Body of pancreas (tissue), 4 donors: ENCODE results near the gene SEMA3F.

Experiments used
- POLR2A ChIP-seq, 3 donors: fragments of 450-650 bp; IDR thresholded peaks; one replicate each; pipeline ENCODE4 v1.6.1; 2016; ENCODE audit warnings: antibody characterized with exemption in 3 of 3, mild to moderate bottlenecking in 2 of 3
- TF ChIP-seq, protein P1 (sequence below), 7 experiments: fragments of 450-650 bp in 4 of 7; fragments of 200-600 bp in 3 of 7; sonication (generic) in 3 of 7; IDR thresholded peaks; one replicate each; pipeline ENCODE4 v1.5.1; 2016 to 2019; ENCODE audit warnings: antibody characterized with exemption in 7 of 7

DNA sequence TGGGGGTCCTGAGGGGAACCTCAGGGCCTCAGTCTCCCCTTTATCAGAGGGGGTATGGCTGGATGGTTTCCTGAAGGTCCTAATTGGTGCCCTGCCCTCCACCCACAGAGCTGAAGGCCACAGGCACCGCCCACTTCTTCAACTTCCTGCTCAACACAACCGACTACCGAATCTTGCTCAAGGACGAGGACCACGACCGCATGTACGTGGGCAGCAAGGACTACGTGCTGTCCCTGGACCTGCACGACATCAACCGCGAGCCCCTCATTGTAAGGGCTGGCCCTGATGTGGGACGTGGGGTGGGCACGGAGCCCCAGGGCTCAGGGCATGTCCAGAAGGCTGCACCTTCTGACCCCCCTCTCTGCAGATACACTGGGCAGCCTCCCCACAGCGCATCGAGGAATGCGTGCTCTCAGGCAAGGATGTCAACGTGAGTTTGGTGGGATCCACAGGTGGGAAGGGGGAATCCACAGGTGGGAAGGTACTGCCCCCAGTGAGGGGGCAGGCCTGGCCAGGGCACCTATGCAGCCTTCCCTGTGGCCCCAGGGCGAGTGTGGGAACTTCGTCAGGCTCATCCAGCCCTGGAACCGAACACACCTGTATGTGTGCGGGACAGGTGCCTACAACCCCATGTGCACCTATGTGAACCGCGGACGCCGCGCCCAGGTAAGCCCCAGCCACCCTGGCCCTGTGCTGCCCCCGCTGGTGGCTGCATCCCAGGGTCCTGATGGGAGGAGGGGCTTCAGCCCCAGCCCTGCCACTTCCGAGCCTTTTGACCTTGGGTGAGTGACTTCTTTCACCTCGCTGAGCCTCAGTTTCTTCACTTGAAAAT is 18.8 kb downstream of the SEMA3F start:
- TF ChIP-seq, protein P1, sequence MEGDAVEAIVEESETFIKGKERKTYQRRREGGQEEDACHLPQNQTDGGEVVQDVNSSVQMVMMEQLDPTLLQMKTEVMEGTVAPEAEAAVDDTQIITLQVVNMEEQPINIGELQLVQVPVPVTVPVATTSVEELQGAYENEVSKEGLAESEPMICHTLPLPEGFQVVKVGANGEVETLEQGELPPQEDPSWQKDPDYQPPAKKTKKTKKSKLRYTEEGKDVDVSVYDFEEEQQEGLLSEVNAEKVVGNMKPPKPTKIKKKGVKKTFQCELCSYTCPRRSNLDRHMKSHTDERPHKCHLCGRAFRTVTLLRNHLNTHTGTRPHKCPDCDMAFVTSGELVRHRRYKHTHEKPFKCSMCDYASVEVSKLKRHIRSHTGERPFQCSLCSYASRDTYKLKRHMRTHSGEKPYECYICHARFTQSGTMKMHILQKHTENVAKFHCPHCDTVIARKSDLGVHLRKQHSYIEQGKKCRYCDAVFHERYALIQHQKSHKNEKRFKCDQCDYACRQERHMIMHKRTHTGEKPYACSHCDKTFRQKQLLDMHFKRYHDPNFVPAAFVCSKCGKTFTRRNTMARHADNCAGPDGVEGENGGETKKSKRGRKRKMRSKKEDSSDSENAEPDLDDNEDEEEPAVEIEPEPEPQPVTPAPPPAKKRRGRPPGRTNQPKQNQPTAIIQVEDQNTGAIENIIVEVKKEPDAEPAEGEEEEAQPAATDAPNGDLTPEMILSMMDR (IDR thresholded peaks at IDR 0.05) = no peak
- TF ChIP-seq POLR2A (IDR thresholded peaks at IDR 0.05) = no peak
